EH (cell line): ENCODE data around the gene ZP1.
A peak's percentile ranks its signal among the peaks of the same experiment; 100 is the strongest.

Experiments
- DNase-seq: peaks from one replicate; pipeline ENCODE4 v3.0.0-alpha.2; 2015; ENCODE audit warnings: low read depth

The ZP1 gene

DNA sequence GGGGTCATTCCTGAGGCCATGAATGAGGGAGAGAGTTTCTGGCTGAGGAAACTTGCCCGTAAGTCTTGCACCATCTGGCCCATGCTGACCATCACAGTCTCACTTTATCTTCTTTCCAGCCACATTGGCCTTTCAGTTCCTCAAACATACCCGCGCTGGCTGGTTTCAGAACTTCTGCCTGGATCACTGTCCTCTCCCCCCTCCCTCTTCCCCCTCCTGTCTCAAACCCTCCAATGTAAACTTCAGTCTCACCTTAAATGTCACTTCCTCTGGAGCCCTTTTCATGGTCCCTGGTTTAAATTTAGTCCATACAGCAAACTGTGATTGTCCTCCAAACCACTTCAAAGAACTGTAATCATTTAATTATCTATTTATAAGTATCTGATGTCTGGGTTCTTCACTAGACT lies 42.9 kb downstream of the ZP1 start:
- no peak for DNase-seq

DNA sequence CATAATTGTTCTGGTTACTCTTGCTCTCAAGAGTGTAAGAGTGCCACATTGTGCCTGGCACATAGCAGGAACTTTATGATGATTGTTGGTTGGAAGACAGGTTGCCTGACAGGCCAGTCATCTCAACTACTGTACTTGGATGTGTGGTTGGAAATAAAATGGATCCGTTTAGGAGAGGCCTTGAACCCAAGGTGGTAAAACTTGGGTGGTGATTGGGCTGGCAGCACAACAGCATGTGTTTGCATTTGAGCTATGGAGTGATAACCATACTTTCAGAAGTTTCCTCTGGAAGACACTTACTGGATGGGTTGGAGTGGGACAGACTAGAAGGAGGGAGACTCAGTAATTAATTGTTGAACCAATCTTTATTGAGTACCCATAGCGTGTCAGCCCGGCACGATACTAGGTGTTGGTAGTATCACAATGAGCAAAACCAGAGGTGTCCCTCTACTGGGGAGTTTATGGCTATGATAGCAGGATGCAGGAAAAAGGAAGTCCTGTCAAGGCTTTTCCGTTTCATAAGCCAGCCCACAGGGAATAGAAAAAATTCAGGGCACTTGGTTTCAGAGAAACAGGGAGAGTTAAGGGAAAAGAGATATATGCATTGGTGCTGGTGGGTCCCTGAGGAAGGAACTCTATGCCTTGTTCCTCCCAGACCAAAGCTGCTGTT lies 43.5 kb downstream of the ZP1 start:
- peak; percentile 17 for DNase-seq

DNA sequence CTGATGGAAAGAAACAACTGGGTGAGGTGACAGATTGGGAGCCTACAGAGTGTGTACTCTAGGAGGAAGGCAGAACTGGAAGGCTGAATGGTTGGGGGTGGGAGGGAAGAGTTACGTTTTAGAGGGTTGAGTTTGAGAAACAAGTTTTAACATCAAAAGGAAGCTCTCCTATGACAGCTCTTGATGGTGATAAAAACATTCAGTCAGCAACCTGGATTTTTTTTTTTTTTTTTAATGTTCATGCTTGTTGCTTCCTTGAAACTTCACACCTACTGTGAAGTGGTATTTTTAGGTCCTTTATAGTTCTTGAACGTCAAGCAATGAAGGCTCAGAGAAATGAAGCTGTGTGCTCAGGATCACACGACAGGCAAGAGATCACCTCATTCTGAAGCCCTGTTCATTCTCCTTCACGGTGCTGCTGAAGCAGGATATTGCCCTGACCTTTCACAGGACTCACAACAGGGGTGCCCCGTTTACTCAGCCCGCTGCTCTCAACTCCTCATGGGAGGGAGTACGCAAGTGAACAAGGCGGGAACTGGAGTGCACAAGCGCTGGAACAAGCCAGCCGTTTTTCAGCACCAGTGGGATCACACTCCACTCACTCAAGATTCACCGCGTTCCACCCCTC lies 45.0 kb downstream of the ZP1 start:
- DNase-seq, result no peak

DNA sequence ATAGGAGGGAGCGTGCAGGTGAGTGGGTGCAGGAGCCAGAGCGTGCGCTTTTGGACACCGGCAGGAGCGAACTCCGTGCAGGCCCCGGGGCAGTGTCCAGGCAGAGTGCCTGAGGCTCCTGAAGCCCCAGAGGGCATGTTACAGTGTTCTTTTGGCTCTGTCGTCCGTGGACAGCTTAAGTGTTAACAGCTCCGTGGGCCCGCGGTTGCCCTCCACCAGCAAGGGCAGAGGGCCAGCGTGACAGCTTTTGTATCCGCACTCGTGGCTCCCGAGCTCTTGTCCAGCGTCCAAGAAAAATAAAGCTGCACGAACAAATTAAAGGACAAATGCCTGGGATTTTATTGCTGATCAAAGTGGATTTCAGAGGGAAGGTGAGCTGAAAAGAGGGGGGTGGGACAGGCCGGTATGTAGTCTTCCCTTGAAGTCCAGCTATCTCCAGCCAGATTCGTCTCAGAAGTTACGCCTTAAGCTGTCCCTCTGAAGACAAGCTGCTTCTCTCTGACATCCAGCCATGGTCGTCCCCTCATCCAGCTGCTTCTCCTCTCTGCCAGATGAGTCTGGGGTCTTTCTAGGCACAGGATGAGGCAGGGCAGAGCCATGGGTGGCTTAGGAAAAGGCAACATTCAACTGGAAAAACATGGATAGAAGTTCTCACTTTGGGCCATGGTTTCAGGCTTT lies 45.6 kb downstream of the ZP1 start:
- no peak for DNase-seq

DNA sequence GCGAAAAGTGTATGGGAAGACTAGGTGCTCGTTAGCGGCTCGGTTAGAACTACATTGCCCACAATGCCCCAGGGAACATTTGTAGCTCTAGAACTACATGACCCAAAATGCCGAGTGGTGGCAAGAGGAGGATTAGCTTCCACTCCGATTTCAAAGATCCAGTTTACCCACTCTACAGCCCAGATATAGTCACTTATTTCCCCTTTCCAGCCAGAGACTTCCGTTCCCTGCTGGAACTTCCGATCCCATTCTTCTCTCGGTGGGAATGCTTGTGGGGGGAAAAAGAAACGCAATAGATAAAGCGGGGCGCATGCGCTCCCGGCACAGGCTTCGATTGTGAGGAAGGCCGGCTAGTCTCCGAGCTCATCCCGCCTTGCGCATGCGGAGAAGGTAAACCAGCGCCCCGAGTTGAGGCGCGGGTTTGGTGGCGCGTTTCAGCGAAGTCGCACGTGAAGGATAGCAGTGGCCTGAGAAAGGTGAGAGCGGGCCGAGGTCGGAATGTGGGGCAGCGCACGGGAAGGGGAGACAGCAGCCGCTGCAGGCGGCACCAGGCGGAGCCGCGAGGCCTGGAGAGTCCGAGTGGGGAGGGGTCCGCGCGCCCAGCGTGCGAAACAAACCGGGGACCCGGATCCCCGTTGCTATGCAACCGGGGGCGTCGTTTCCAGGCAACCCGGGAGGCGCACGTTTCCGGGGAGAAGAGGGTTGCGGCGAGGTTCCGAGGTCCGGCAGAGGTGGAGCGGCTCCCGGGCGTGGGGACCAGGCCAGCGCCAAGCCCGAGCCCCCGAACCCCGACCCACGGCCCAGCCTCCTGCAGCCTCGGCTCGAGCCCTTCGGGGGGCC lies 46.7 kb downstream of the ZP1 start, which contains the start of gene TMEM109:
TSS of gene TMEM109 (plus strand) at position 366 of the 840 bp plus-strand sequence. CDS start 5,536 bp downstream, outside the sequence.
- peak; percentile 93 for DNase-seq

DNA sequence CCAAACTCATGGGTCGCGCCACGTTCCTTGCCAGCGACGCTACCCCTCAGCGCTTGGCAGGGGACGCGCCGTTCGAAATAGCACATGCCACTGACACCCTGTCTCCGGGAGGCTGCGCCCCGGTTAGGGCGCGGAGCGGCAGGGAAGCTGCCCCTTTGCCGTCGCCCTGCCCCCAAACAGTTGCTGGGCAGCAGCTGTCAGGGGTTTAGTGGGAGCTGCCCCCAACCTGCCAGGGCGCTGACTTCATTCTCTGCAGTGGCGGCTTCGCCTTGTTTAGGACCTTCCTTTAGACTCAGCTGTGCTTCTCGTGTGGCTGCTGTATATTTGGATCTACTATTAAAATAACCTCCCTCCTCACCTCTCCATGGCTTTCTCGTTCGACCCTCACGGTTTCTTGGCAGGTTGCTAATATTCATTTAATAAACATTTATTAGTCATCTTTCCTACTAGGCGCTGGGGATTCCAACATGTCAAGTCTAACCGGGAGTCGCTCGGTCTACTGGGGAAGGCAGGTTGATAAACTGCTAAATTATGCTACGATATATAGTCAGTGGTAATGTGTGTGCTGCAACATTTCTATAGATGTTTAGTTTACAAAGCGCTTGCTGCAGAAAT lies 47.4 kb downstream of the ZP1 start:
- DNase-seq, result peak; percentile 41

DNA sequence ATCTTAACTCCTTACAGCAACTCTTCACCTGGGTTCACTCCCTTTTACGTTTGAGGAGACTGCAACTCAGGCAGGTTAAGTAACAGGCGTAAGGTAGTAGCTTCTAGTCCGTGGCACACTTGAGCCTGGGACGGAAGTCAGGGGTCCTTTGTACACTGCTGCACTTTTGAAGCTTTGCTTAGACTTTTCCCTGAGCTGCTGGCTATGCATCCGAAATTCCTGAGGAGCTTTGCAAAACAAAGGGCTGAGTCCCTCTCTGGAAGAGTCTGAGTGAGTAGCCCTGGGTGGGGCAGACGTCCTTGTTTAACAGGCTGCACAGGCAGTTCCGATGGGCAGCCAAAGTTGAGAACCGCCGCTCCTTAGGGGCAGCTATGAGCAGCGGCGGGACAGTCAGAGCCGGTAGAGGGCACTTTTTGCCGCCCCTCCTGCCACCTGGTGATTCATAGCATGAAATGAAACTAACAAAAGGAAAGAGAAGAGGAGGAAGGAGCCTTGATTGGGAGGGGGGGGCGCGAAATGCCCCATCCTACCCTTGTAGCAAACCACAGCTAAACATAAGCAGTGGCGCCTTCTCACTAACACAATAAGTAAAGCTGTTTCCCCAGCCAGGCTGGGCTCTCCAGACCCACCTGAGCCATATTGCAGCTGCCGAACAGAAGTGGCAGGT lies 48.0 kb downstream of the ZP1 start:
- peak; percentile 78 for DNase-seq

DNA sequence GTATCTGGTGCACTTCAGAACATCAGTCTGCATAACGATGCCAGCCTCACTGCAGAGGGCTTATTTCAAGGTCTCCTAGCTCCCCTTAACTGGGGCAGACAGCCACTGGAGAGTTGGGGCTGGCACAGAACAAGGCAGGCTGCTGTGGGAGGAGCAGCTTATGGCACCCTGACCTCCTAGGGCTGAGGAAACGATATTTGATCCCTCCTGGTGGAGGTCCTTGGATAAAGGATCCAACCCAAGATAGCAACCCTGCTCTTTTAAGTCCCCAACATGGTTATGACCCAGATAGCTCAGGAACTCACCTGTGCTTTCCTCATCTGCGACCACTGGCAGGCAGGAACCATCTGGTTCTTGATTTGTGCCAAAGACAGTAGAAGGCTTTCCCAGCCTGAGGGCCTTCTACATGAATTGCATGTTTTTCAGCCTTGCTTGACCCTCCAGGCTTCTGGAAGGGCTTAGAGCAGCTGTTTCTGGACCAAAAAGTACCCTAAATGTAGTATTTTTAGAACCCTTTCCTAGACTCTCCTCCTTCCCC lies 49.4 kb downstream of the ZP1 start:
- no peak for DNase-seq

DNA sequence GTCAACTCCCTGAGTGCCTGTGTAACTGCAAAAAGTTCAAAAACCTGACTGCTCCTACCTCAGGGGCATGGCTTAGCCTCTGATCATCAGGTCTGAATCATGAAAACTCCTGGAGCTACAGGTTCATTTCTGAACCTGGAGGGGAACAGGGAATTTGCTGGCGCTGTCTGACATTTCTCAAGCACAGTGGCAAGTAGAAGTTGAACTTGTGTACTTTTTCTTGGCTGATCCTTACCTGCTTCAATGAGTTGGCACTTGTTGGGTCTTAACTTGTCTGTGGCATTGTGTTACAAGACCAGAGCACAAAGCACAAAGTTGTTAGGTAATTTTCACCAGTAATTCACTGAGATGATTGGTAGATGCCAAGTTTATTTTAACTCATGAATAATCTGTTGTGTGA lies 49.9 kb downstream of the ZP1 start:
- no peak for DNase-seq

DNA sequence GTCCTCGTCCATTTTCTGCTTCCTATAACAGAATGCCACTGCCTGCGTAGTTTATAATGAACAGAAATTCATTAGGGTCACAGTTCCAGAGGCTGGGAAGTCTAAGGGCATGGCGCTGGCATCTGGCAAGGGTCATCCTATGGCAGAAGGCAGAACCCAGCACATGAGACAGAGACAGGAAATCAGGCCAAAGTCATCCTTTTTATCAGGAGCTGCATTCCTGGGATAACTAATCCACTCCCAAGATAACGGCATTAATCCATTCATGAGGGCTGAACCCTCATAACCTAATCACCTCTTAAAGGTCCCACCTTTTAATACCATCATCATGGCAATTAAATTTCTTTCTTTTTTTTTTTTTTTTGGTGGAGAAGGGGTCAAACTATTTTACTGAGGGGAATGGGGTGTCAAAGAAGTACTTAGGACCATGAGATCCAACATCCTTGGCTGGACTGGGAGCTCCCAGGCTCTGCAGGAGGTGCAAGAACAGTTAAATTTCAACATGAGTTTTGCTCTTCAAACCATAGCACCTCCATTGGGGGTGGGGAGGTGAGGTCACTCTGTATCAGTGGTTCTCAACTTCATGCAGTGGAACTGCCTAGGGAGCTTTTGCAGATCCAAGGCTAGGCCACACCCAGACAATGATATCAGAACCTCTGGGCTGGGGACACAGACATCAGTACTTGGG lies 51.1 kb downstream of the ZP1 start:
- no peak for DNase-seq

DNA sequence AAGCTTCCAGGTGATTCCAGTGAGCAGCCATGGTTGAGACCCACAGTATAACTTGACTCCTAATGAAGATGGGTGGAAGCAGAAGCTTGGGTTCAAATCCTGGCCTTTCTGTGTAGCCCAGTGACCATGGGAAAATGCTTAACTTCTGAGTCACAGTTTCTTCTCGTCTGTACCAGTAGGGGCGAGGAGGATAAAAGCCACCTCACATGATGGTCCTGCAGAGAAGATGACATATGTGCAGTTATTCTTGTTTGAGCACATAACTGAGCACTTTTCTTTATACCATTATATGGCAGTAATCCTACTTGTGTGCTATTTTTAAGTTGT lies 51.6 kb downstream of the ZP1 start:
- peak; percentile 73 for DNase-seq

DNA sequence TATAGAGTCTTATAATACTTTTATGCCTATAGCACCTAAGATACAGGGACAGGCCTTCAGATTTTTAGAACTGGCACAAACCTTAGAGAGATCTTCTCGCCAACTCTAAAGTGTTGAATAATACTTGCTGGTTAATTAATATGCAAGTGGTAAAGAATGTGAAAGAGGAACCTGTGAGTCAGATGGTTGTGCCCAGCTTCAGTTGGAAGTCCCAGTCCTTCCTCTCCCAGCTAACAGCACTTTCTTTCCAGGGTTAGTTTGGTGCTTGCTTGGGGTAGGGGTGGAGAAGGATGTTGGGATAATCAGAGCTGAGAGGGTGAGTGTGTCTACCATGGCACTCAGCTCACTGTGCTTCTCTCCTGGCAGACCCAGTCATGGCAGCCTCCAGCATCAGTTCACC lies 52.0 kb downstream of the ZP1 start:
- DNase-seq, result peak; percentile 15

DNA sequence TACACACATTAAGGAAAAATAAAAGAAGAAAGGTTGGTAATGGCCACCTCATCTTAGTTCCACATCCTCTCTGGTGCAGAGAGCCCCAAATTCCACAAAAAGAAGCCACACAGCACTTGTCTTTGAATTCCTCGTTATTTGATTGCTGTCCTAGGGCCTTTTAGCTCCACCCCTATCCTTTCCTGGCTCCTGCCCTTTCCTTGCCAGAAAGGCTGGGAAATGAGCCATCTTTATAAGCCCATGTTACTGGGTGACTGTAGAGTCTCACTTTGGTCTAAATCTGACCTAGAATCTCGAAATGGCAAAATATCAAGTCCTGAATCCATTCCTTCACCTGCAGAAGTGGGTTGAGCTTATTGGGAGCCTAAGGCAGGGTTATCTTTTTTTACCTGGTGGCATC lies 52.6 kb downstream of the ZP1 start:
- peak; percentile 42 for DNase-seq

DNA sequence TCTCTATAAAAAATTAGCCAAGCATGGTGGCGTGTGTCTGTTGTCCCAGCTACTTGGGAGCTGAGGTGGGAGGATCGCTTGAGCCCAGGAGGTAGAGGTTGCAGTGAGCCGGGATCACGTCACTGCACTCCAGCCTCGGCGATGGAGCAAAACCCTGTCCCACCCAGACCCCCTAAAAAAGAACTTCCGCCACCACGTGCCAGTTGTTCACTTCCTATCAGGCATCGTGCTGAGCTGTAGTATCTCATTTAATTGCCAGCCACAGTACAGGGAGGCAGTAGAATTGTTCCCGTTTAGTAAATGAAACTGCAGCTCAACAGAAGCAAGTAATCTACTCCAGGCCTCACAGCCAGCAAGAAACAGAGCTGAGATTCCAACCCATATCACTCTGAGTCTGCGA lies 53.9 kb downstream of the ZP1 start:
- DNase-seq, result no peak

DNA sequence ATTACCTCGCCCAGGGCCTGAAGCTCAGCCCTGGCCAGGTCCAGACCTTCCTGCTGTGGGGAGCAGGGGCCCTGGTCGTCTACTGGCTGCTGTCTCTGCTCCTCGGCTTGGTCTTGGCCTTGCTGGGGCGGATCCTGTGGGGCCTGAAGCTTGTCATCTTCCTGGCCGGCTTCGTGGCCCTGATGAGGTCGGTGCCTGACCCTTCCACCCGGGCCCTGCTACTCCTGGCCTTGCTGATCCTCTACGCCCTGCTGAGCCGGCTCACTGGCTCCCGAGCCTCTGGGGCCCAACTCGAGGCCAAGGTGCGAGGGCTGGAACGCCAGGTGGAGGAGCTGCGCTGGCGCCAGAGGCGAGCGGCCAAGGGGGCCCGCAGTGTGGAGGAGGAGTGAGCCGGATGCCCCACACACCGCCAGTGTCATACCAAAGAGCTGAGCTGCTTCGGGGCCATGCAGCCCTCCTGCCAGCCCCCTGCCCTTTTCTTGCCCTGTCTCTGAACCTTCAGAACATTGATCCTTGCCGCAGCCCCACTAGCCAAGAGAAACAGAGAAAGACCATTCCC lies 54.5 kb downstream of the ZP1 start:
- no peak for DNase-seq

DNA sequence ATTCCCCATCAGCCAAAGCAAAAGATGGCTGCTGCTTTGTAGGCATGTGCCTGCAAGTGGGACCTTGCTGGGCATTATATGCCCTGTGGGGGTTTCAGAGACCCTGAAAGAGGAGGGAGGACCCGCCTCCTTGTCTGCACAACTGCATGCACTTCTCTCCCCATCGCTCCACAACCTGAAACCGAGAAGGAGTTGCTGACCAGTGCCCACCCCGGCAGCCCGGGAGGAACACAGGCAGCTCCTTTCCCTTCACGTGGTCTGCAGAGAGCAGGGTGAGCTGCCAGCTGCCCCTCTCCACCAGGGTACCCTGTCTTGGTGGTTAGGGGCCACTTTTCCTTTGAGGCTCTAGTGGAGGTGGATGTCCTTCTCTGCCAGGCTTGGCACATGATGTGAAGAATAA lies 55.6 kb downstream of the ZP1 start:
- no peak for DNase-seq

DNA sequence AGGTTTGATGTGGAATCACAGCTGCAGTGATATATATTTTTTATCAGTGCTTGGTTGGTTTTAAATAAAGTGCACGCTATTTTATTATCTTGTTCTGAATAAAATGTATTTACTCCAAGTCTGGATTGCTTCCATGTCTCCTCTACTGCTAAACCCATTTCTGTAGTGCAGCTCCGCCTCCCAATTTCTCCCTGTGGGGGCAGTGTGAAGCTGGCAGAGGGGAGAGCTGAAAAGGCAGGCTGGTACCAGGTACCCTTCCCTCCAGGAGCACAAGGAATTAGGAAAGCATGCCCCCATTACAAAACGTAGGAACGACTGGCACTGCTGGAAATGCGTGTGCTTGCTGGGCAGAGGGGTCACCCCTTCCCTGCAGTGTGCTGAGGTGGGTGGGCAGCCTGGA lies 56.0 kb downstream of the ZP1 start:
- no peak for DNase-seq

DNA sequence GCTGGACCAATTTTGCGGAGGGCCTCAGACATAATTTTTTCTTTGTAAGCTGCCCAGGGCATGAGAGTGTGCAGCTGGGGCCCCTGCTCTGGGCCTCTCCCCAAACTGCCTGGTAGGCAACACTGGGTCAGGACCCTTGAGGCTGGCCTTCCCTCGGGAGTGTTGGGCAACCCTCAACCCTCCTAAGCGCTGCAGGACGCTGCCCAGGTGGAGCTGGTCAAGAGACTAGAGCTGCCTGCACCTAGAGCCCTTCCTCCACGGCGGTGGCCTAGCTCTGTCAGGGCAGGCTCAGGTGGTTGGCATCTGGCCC lies 56.4 kb downstream of the ZP1 start:
- no peak for DNase-seq

DNA sequence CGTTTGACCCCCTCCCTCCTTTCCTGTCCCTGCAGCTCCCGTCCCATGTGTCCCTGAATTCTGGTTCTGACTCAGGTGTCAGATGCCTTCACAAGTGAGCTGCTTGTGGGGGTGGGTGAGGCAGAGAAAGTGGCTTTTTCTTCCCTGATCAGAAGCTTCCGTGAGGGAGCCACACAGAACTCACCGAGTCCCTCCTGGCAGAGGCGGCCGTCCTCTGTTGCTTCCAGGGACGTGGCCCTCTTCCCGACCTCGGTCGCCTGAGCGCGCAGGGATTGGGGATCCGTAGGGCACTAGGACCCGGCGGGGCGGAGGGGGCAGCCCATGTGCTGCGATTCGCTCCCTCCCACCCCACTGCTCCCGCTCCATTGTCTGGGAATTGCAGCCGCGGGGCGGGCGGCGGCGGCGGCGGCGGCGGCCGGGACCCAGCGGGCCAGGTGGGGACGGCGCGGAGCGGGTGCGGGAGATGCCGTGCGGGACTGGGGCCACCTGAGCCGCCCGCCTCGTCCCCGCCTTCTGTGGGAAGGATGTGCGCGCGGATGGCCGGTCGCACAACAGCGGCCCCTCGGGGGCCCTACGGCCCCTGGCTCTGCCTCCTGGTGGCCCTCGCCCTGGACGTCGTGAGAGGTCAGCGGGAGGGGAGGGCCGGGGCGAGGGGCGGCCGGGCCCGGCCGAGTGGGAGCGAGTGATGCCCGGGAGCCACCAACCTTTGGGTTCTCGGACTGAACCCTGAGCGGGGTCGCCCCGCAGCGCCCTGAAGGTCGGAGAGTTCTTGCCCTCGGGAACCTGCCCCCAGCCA lies 57.0 kb downstream of the ZP1 start, which contains the start of gene TMEM132A:
TSS of gene TMEM132A (plus strand) at position 351 of the 796 bp plus-strand sequence. CDS start at position 525, 174 bp downstream.
- peak; percentile 78 for DNase-seq
